Left ventricle myocardium superior (tissue), 1 donor: ENCODE data around the gene PRKCD. TPM values are rescaled to one million over a fixed set of nuclear protein-coding genes. Genes with fewer than 3 reads are reported as not detected.

Experiments used
- ATAC-seq: fragments of 200-7000 bp; cut with Tn5 transposase; one replicate; pipeline ENCODE4 v1.9.1; 2020; ENCODE audit warnings: mild to moderate bottlenecking, moderate library complexity
- DNase-seq: peaks from one replicate; pipeline ENCODE4 v3.0.0-alpha.2; 2020
- intact Hi-C: fragments of 100-400 bp; cut with micrococcal nuclease; formaldehyde crosslinking; loops from one replicate; pipeline ENCODE4 v1.11.0; 2022
- total RNA-seq: library from RNA; stranded (reverse); fragmentation: NEBNext Ultra II Directional; extraction: Animal tissue kit (Norgen Biotek cat#: 25700); gene quantifications from one replicate; pipeline ENCODE4 v1.2.1, GENCODE V29; 2021
- donor health status: DM: no; HTN: yes; CAD: no; lungs with severe emphysema.

The PRKCD gene
- total RNA-seq, 1 donor from 2014 or later = 13.2 TPM

GRCh38 chr3:53166781-53167291, 5.8 kb downstream of the PRKCD start:
- intact Hi-C loops = no loop called here
- ATAC-seq = peak; percentile 78
- DNase-seq = peak; percentile 79

- no peak for DNase-seq
- ATAC-seq = no peak
- intact Hi-C loops = no loop called here
Observed at GRCh38 chr3:53167418-53168174, 6.6 kb downstream of the PRKCD start.

GRCh38 chr3:53168175-53168923, 7.3 kb downstream of the PRKCD start:
- peak; percentile 39 for ATAC-seq
- DNase-seq = no peak
- intact Hi-C loops = no loop called here

- no peak for DNase-seq
Observed at GRCh38 chr3:53169045-53169831, 8.2 kb downstream of the PRKCD start.

GRCh38 chr3:53169832-53170324, 8.9 kb downstream of the PRKCD start:
- DNase-seq = no peak
- intact Hi-C loops = no loop called here
- peak; percentile 34 for ATAC-seq

More at GRCh38 chr3:53169045-53169831, 8.2 kb downstream of the PRKCD start:
- ATAC-seq = no peak
- intact Hi-C loops = no loop called here

- ATAC-seq (no peak), DNase-seq (peak; percentile 50)
- intact Hi-C loops = no loop called here
Observed at GRCh38 chr3:53170325-53171063, 9.5 kb downstream of the PRKCD start.

GRCh38 chr3:53171064-53171418, 10.0 kb downstream of the PRKCD start:
- ATAC-seq (no peak), DNase-seq (no peak)
- intact Hi-C loops = no loop called here

GRCh38 chr3:53171827-53172505, 11.0 kb downstream of the PRKCD start:
- intact Hi-C loops = no loop called here

GRCh38 chr3:53173107-53173506, 12.1 kb downstream of the PRKCD start:
- intact Hi-C loops = no loop called here
- no peak for DNase-seq
- peak; percentile 55 for ATAC-seq

More at GRCh38 chr3:53171827-53172505, 11.0 kb downstream of the PRKCD start:
- ATAC-seq (no peak), DNase-seq (no peak)

GRCh38 chr3:53174346-53175250, 13.6 kb downstream of the PRKCD start:
- ATAC-seq (no peak), DNase-seq (no peak)
- intact Hi-C loops = no loop called here

GRCh38 chr3:53175613-53176540, 14.9 kb downstream of the PRKCD start:
- DNase-seq = no peak
- ATAC-seq = no peak
- intact Hi-C loops = no loop called here

- ATAC-seq (no peak), DNase-seq (no peak)
- intact Hi-C loops = no loop called here
Observed at GRCh38 chr3:53178246-53178645, 17.2 kb downstream of the PRKCD start.

GRCh38 chr3:53179580-53179979, 18.6 kb downstream of the PRKCD start:
- intact Hi-C loops = no loop called here
- no peak for ATAC-seq
- DNase-seq = no peak

- DNase-seq (no peak), ATAC-seq (peak; percentile 61)
- intact Hi-C loops = no loop called here
Observed at GRCh38 chr3:53180305-53181023, 19.5 kb downstream of the PRKCD start.

- intact Hi-C loops = no loop called here
- ATAC-seq = no peak
Observed at GRCh38 chr3:53181024-53181371, 20.0 kb downstream of the PRKCD start.

GRCh38 chr3:53181528-53181927, 20.5 kb downstream of the PRKCD start:
- ATAC-seq (no peak), DNase-seq (no peak)

More at GRCh38 chr3:53181024-53181371, 20.0 kb downstream of the PRKCD start:
- no peak for DNase-seq

More at GRCh38 chr3:53181528-53181927, 20.5 kb downstream of the PRKCD start:
- intact Hi-C loops = no loop called here
